HG02759 (cell line): ENCODE data around the gene ANXA4.
A peak's percentile ranks its signal among the peaks of the same experiment; 100 is the strongest.

ENCODE experiments used
- ATAC-seq: cut with Tn5 transposase; IDR thresholded peaks from one replicate; pipeline ENCODE4 v1.9.1; 2021; ENCODE audit warnings: mild to moderate bottlenecking, moderate library complexity; ENCODE audit not compliant: unreplicated experiment

ANXA4 gene

DNA sequence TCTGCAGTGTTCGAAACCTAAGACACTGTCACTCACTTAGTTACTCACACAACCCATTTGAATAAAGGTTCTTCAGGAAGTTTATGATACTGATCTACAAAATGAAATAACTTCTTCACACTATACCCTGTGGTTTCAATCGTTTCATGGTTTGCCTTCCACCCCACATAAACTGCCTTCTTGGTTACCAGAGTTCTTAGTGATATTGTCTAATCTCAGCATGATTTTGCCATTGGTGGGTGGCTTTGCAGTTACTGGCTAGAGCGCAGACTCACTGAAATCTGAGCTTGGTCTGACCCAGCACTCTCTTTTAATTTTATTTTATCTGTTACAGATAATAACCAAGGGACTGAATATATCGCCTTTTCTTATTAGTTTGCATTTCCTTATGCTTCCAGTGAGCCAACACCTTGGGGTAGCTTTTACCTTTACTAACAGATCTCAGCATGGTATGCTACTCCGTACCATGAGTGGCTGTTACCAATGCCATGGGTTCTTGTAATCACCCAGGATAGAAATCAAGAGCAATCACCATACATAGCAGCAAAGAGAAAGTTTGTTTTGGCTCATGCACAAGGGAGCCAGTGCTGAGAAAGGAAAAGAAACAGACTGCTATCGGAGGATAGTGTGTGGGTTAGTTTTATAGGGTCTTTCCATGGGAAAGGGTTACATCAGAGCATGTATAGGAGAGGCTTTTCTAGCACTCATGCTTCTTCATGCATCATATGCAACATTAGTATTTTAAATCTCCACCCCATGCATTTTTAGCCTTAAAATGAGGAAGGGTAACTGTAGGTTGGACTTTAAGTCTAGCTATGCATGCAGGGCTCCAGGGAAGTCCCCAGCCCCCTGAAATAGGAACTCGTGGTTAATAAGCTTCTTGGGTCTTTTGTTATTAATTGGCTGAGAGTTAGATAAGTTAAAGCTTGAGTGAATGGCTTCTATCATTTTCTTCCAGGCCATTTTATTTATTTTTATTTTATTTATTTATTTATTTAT lies 33.3 kb downstream of the ANXA4 start:
- ATAC-seq = peak; percentile 49

DNA sequence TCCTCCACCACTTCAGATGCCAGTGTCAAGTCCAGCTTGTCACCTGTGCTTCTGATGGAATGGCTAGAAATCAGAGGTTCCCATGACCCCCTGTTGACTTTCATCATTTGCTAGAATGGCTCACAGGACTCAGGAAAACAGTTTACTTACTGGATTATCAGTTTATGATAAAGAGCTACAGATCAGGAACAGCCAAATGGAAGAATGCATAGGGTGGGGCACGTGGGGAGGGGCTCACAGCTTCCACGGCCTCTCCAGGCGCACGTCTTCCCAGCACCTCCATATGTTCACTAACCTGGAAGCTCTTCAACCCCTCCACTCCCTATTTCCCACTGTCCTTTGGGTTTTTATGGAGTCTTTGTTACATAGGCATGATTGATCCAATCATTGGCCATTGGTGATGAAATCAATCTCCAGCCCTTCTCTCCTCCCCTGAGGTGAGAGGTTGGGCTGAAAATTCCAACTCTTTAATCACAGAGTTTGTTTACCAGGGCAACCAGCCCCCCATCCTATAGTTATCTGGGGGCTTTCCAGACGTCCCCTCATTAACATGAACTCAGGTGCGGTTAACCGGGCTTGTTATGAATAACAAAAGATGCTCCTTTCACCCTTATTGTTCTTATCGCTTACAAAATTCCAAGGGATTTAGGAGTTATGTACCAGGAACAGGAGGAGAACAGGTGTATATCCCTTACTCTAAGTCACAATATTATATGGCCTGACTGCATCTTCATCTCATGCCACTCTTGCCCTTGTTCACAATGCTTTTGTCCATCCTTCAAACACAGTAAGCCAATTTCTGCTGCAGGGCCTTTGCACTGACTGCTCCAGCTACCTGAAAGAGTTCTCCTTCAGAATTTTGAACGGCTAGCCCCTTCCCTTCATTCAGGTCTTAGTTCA lies 35.2 kb downstream of the ANXA4 start:
- ATAC-seq = no peak

DNA sequence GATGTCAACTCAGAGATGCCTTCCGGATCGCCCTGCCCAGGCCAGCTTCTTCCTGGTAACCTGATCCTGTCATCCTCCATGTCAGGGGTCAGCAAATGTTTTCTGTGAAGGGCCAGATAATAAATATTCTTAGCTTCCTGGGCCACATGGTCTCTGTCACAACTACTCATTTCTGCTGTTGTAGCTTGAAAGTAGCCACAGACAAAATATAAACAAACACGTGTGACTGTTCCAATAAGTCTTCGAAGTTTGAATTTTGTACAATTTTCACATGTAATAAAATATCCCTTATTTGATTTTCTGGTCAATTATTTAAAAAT lies 35.8 kb downstream of the ANXA4 start:
- no peak for ATAC-seq

DNA sequence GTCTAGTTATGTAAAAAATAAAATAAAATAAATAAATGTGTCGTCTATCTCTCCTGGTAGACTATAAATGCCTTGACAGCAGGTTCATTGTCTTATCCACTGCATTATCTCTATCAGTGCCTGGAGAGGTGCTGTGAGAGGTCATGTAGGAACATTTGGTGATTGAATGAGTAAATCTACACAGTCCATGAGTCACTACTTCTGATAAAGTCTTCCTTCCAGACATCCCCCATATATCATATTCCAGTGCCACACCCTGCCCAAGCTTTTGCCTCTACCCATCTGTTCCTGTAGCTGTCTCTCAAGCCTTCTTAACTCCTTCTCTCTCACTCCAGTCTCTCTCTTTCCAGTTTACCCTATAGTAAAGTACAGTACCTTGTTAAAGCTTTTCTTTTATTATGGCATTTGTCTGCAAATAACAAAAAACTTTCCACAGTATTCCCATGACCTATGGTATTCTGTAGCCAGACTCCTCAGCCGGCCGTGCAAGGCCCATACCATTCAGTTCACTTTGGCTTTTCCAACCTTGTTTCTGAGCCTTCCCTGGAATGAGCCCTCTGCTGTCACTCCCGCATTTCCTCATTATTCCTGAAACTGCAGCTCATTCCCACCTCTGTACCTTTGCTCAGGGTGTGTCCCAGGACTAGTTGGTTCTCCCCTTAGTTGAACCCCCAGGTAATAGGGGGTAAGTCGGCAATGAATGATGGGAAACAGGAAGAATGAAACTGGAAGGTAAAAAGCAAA lies 37.5 kb downstream of the ANXA4 start:
- ATAC-seq = no peak

DNA sequence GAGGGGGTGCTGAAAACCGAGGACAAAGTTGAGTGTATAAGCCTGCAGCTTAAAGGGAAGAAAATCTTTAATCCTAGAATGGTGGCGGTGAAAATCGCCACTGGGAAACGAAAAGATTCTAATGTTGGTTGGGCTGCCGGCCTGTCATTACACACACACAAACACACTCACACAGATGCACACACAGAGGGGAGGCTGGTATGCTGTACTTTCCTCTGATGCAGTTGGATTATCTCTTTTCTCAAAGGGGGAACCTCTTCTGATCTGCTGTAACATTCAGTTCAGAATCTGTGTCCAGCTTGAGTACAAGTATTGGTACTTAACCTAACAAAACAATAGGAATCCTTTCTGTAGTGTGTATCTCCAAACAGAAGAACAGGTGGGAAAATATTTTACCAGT lies 39.0 kb downstream of the ANXA4 start:
- no peak for ATAC-seq

DNA sequence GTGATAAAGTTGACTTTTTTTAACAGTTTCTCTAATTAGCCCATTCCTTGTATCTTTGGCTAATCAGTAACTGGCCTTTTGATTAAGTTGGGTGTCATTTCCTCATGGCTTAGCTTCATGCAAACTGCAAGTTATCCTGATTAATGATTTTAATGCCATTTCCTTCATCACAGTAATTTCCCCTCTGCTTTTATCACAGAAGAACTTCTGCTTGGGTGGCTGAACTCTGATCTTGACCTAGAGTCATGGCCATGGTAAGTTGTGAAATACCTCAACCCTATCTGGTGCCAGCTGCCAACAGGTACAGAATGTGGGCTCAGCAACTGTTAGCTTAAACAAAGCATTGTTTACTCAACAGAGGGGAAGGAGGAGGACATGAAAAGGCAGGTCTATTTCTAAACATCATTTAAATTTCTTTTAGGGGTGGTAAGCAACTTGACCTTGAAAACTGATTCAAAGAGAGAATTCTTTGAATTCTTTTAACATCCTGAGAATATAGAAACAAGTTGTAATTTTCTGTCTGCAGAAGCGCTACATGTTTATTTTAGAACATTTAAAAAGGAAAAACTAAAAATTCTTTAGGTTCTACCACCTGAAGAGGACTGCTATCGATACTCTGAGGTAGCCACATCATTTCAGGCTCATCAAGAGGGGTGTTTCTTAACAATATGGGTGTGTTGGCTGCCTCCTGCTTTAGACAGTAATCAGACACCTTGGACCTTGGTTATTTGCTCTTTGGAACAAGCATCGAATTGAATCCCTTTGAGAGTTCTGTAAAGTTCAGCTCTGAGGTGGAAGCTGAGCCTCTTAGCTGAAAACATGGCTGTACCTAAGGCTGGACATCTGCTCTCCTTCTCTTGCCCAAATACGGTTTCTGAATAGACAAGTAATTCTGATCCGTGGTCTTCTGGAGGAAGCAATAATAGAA lies 39.7 kb downstream of the ANXA4 start:
- ATAC-seq = peak; percentile 80

DNA sequence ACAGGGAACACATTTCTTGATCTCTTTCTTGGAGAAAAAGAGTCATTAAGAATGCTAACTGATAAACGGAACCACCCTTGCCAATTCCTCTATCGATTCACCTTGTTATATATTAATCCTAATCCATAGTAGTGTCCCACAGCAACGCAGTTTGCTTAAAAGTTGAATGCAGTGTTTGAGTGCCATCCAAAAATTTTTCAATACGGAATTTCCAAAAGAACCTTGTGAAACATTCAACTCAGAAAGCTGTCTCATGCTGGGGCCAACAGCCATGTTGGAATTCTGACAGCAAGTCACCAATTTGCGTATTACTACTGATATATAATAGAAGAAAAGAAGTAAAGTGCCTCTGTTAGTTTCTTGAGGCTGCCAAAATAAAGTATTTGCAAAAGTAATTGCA lies 42.3 kb downstream of the ANXA4 start:
- no peak for ATAC-seq

DNA sequence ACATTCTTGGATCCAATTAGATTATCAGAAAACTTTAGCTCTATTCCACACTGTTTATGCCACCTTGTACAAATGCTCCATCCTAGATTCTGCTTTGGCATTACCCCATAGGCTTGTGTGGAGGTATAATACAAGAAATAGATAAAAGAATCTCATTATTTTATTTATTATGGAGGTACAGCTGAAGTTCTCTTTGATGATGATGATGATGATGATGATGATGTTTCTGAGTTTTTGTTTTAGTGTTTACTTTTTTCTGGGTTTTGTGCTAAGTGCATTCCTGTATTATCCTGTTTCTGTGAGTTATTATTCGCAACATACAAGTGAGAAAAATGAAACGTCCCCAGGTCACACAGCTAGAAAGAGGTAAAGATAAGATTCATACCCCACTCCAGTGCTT lies 43.4 kb downstream of the ANXA4 start:
- ATAC-seq = no peak

DNA sequence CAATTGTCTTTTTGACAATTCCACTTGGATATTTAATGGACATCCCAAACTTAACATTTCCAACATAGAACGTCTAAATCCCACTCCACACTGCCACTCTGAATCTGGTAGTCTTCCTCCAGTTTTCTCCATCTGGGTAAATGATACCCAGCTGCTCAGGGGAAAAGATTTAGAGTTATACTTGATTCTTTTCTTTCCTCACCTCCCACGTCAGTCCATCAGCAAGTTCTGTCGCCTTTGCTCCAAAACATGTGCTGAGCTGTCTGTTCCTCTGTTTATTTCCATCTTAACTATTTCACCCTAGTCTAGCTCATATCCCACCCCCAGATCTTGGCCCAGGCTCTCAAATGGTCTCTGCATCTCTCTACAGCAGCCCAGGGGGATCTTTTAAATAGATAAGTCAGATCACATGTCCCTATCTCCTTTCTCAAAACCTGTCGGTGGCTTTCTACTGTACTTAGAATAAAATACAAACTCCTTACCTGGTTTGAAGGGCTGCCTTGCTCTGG lies 44.2 kb downstream of the ANXA4 start:
- ATAC-seq = no peak

DNA sequence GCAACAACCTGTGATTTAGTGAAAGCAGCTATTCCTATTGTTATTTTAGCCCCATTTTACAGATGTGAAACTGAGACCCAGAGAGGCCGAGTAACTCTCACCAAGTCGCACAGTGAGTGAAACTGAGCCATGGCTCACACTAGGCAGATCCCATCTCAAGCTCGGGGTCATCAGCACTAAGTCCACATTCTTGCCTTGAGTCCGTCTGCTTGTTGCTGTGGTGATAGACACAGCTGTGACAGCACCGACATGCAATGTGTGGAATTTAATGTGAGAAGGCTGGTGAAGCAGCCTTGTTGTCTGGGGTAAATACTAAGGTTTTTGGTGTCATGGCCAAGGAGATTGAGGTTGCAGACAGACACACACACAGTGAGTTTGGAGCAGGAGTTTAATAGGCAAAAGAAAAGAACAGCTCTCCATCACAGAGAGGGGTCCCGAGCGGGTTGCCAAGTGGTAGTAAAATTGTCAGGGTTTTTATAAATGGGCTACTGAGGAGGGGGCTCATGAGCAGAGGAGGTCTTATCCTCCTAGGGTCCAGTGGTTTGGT lies 47.3 kb downstream of the ANXA4 start:
- ATAC-seq = no peak

DNA sequence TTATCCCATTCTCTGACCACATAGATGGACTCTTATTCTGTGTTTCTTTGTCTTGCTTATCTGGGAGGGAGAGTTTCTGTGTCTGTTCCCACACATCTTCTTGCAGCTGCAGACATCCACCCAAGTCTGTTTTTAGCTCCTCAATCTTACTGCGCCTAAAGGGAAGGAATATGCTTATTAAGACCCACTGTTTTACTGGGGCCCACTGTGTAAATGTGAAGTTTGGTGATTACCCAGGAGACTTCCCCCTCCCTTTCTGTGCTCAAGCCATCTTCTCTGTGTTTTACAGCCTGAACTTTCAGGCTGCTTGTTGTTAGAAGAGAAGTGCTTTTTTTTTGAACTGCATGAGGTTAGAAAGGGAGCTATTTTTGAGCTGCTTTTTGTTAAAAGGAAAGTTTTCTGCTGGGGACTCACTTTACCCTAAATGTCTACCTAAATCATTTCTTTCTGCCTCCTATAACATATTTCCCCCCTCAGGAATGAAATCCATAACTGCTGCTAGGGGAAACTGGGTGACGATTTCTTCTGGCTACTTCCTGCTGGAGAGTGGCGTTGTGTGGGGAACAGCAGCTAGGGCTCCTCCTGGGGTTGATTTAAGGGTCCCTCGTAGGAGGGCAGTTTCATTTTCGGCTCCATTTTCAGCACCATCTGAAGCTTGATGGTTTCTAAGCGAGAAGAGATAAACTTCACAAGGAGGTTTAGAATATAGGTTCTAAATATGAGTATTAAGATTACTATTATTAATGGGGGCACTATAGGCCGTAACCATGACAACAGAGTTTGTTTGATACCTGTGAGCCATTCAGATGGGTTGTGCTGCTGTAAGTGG lies 48.1 kb downstream of the ANXA4 start:
- peak; percentile 65 for ATAC-seq

DNA sequence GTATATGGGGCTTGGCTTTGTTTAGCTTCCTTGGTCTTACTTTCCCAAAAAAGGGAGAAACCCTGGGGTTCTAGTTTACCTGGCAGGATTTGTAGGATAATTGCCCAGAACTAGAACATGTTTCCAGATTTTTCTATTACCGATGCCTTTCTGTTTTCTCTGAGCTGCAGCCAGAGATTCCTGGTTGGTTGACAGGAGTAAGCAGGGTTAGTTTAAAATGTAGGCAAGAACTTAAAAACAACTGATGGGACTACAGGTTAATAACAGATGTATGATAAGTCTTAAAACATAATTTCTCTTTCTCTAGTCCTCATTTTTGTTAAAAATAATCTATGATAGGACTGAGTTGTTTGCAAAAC lies 48.6 kb downstream of the ANXA4 start:
- no peak for ATAC-seq

DNA sequence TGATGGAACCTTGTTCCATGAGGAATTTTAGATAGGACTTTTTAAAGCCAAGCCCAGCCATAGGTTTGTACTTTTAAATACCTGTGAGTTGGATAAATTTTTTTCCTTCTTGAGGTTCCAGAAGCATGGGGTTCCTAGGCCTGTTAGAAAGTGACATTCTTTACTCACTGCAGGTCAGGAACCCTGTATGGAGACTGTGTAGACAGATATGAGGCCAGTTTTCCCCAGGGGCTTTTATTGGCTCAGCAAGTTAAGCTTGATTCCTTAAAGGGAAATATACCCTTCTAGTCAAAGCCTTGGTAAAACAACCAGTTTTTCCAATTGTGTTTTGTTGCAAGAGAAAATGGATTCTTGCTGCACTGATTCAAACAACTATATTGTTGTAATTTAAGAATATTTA lies 49.1 kb downstream of the ANXA4 start:
- ATAC-seq = no peak

DNA sequence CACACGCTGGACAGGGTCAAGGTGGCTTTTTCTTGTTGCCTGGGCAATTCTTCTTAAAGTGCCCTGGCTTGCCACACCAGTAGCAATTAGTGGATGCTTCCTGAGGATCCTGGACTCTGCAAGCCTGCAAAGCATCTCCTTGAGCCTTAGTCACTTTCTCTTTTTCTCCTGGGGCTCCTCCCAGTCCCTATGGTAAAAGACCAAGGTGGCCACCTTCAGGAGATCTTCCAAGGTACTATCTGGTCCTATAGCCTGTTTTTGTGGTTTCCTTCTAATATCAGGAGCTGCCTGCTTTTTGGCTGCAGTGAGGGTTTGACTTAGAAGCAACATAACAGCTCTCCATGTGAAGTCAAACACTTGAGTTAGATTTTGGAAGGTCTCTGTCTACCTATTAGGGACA lies 54.2 kb downstream of the ANXA4 start:
- ATAC-seq = no peak

DNA sequence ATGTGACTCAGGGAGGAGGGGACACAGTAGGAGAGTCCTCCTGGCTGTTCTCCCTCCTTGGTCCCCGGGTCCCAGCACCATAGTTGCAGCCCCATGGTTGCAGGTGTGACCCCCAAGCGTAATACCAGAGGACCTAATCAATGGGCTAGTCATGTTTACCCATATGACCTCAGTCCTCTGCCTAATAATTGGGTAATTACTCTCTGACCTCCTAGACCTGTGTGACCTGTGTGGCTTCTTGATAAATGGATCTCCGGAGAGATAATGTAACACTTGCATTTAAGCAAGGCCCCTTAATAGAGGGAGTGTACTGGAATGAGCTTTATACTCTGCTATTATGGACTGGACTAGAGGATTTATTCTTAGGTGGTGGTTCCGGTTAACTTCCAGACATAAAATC lies 55.3 kb downstream of the ANXA4 start:
- no peak for ATAC-seq

DNA sequence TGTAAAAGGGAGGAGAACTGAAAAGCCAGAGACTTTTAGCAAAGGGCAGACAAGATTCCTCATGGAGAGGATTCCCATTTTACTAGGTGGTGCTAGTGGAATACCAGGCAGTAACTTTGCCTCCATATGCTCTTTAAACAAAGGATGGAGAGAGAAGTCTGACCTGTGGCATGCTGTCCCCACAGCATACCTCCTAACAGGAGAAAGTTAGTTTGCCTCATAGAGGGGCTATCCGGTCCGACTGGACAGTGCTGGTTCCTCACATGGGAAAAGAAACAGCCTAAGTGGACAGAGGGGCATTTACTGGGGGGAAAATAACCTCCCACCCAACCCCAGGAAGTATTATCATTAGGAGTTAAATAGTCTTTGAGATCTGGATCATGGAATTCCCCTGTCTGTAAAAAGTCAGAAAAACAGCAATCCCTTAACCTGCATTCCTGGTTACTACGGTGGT lies 55.9 kb downstream of the ANXA4 start:
- ATAC-seq = no peak

DNA sequence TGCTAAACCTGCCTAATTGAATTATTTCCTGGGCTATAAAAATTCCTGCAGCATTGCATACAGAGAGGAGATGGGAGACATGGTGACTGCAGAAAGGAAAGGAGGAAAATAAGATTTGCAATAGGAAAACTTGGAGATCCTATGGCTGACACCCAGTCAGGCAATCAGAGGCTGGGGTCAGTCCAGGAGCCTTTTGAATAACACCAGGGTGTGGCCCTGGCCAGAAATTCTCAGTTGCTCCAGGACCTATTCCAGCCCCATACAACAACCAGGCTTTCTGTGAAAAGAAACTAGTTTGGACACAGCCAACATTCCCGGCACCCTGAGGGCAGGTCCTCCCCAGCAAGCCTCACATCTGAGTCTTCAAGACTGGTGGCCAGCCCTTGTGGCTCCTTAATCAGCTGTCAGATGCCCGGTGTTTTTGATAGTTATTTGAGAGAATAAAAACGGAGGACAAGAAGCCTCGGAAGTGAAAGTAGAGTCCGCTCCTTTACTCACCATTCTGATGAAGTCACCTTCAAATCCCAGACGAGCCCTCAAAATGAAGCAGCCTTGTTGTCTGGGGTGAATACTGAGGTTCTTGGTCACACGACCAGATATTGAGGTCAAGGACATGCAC lies 56.5 kb downstream of the ANXA4 start:
- ATAC-seq = no peak

DNA sequence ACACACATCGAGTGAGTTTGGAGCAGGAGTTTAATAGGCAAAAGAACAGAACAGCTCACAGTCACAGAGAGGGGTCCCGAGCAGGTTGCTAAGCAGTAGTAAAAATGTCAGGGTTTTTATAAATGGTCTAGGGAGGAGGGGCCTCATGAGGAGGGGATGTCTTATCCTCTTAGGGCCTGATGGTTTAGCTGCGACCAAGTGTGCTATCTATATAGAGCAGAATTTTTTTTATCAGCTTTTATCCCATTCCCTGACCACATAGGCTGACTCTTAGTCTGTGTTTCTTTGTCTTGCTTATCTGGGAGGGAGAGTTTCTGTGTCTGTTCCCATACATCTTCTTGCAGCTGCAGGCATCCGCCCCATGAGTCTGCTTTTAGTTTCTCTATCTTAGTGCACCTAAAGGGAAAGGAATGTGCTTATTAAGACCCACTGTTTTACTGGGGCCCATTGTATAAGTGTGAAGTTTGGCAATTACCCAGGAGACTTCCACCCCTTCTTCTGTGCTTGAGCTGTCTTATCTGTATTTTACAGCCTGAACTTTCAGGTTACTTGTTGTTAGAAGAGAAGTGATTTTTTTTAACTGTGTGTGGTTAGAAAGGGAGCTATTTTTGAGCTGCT lies 57.1 kb downstream of the ANXA4 start:
- peak; percentile 62 for ATAC-seq
